Body of pancreas (tissue), 4 donors: ENCODE results near the gene DPYD.

ENCODE experiments used
- CTCF ChIP-seq, 7 experiments: fragments of 450-650 bp in 4 of 7; fragments of 200-600 bp in 3 of 7; sonication (generic) in 3 of 7; IDR thresholded peaks; one replicate each; pipeline ENCODE4 v1.5.1; 2016 to 2019; ENCODE audit warnings: antibody characterized with exemption in 7 of 7
- POLR2A ChIP-seq, 3 donors: fragments of 450-650 bp; IDR thresholded peaks; one replicate each; pipeline ENCODE4 v1.6.1; 2016; ENCODE audit warnings: antibody characterized with exemption in 3 of 3, mild to moderate bottlenecking in 2 of 3

- TF ChIP-seq CTCF (IDR thresholded peaks at IDR 0.05), result no peak
- TF ChIP-seq POLR2A (IDR thresholded peaks at IDR 0.05), result no peak
Observed at GRCh38 chr1:97647776-97648175, 273.1 kb downstream of the DPYD start.
